Islet of Langerhans (tissue), 1 donor: ENCODE measurements around the gene AFAP1.

ENCODE experiments used
- FAIRE-seq: peaks from one replicate; lab custom pipeline; 2011; peaks lifted over from hg19 to GRCh38; lab: Jason Lieb, UNC

Gene AFAP1

GRCh38 chr4:7892212-7893019 lies 47.2 kb downstream of the AFAP1 start:
- FAIRE-seq: no peak

DNA sequence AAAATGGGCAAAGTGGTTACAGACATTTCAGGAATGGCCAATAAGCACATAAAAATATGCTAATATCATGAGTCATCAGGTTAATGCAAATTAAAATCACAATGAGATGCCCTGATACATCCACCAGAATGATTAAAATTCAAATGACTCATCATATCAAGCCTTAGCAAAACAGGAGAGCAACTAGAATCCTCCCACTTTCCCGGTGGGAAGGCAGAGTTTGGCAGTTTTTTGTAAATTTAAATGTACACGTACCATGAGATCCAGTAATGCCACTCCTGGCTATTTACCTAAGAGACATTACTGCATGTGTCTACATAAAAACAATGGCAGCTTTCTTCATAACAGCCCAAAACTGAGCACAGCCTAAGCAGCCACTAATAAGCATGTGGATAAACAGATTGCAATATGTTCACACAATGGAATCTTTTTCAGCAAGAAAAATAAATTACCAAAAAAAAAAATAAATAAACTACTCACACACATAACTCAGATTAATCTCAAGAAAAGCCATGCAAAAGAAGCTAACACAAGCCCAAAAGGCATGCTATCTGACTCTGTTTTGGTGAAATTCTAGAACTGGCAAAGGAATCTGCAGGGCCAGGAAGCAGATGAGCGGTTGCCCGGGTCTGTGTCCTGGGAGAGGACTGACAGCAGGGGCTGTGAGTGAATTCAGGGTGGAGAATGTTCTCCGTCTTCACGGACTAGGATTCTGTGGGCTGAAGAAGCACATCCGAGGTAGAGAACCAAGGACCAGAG lies 48.8 kb downstream of the AFAP1 start:
- no peak for FAIRE-seq

DNA sequence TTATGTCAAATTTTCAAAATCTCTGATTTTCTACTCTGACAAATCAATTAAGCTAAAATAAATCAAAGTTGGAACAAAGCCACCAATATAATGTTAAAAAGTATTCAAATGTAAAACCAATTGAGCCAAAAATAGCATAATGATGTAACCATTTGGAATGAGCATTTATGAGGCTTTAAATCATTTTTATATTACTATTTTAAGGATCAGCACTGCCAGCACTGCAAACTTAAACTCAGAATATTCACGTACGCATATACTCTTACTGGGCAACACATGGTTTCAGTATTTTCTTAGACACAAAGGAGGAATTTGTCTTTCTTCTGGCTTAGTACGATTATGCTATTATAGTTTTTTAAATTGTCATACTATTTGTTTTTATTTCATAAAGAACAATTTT lies 52.2 kb downstream of the AFAP1 start:
- FAIRE-seq: no peak

- FAIRE-seq: no peak
These were observed 53.4 kb downstream of the AFAP1 start for GRCh38 chr4:7886007-7886973.

- FAIRE-seq: no peak
These were observed 54.2 kb downstream of the AFAP1 start for GRCh38 chr4:7885216-7886006.

- FAIRE-seq: no peak
These were observed 59.0 kb downstream of the AFAP1 start for GRCh38 chr4:7880683-7881082.

DNA sequence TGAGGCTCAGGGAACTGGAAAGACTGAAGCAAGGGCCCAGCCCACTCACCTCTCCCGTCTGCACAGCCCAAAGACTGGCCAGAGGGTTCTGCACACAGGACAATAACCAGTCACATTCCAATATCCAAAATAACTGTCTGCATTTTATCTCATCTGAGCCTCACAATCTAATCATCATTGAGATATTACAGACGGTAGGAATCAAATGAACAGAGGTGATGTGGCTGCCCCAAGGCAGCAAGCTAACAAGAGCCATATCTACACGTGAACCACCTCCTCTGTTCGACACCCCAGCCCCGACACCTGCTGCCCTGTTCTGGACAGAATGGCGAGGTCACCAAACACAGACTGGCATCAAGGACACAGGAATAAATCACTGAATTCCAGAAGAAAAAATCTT lies 60.5 kb downstream of the AFAP1 start:
- FAIRE-seq: no peak

DNA sequence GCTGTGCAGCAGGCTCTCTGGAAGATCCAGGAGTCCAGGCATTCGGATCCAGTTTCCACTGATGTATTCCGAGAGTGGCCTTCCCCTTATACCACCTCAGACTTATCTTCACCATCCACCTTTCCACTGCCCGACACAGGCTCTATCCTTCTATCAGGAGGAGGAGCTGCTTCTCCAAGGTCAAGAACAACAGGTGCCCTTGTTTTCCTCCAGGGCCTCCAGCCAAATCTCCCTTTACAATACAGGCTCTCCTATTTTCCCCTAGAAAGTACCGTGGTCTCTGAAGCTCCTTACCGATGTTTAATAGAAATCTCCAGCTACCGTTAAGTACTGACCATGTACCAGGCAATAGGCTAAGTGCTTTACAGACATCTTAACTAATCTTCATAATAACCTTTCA lies 61.3 kb downstream of the AFAP1 start:
- no peak for FAIRE-seq

GRCh38 chr4:7877176-7877575 lies 62.5 kb downstream of the AFAP1 start:
- no peak for FAIRE-seq

- no peak for FAIRE-seq
These were observed 63.3 kb downstream of the AFAP1 start for GRCh38 chr4:7876201-7876875.

DNA sequence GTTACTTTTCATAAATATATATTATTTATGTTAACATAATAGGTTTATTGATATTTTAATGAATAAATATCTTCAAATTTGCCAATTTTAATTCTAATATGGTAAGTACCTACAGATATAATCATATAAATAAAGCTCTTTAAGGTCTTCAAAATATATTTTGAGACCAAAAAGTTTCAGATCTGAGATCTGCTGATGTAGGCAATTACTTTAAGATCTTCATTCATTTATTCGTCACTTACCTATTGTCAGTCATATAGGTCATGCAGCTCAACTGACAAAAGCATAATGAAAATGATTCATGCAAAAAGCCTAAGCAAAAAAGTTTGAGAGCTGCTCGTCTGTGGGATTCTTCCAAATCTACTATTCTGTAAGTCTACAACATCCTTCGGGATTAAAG lies 64.8 kb downstream of the AFAP1 start:
- FAIRE-seq: no peak

DNA sequence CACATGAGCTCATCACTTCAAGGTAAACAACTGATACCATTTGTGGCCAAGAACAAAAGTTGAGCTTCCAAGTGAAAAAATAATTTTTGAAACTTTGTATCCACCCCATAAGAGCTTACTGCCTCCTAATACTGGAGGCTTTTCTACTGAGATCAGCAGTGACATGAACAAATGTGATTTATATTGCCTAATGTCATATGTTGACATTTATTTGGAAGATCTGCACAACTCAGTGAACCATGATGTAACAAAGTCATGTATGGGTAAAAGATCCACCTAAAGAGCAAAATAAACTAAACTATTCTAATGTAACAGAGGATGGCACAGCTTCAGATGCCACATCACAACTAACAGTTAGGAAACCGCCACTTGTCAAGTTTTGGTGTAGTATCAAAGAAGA lies 65.8 kb downstream of the AFAP1 start:
- no peak for FAIRE-seq

- FAIRE-seq: peak; percentile 69
These were observed 67.3 kb downstream of the AFAP1 start for GRCh38 chr4:7872264-7872771.

DNA sequence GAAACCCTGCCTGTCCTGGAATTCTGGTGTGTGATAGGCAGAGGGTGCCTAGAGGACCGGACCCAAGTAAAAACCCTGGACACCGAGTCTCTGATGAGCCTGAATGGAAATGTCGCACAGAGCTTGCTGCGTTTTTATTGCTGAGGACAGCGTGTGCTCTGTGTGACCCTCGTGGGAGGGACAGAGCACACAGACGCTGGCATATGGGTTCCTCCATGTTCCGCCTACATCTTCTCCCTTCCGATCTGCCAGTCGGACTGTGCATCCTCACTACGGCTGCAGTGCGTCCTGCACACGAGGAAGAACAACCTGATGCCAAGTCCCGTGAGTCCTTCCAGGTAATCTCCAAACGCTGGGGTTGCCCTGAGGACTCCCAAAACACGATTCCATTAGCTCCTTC lies 68.3 kb downstream of the AFAP1 start:
- no peak for FAIRE-seq

DNA sequence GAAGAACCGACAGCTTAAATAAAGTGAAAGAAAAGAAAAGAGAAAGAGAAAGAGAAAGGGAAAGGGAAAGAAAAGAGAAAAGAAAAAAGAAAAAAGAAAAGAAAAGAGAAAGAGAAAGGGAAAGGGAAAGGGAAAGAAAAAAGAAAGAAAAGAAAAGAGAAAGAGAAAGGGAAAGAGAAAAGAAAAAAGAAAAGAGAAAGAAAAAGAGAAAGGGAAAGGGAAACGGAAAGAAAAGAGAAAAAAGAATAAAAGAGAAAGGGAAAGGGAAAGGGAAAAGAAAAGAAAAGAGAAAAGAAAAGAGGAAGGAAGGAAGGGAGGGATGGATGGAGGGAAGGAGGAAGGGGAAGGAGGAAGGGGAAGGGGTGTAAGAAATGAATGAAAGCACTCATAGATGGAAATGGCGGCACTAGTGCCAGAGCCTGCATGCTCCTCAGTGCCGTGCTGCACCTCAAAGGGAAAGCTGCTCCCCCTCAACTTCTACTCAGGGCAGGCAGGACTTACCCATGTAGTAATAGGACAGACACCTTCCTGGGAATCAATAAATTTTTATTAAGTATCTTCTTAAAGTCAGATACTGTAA lies 70.7 kb downstream of the AFAP1 start:
- no peak for FAIRE-seq

GRCh38 chr4:7868436-7868775 lies 71.3 kb downstream of the AFAP1 start:
- no peak for FAIRE-seq

DNA sequence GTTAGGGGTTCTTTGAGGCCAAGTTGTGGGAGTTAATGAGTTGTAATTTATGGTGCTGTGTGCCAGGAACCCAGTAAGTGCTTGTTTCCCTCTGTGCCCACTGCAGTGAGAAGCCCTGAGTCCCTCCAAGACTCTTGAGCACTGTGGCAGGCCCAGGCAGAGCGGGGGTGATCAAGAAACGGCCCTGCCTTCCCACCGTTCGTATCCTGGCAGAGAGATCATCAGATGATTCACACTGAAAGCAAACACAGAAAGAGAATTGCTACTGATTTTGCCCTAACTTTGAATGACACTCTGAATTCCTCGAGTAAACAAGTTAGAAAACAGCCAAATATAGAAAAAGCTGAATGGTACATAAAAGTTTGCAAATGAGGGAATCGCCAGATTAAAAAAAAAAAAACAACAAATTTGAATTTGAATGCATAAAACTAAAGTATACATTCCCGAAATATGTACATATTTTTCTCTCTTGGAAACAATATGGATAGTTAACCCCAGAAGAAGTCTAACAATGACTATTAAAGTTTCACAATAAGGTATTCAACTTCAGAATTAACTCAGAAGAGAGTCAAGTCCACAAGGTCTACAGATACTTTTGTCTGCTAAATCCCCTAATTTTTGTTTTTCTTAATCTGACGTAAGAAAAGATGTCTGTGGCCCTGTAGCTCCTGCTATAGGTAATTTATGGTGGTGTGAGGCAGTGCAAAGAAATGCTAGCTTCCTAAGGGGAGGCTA lies 71.8 kb downstream of the AFAP1 start:
- no peak for FAIRE-seq

- FAIRE-seq: no peak
These were observed 72.5 kb downstream of the AFAP1 start for GRCh38 chr4:7867191-7867590.

GRCh38 chr4:7865533-7865932 lies 74.1 kb downstream of the AFAP1 start:
- FAIRE-seq: no peak

DNA sequence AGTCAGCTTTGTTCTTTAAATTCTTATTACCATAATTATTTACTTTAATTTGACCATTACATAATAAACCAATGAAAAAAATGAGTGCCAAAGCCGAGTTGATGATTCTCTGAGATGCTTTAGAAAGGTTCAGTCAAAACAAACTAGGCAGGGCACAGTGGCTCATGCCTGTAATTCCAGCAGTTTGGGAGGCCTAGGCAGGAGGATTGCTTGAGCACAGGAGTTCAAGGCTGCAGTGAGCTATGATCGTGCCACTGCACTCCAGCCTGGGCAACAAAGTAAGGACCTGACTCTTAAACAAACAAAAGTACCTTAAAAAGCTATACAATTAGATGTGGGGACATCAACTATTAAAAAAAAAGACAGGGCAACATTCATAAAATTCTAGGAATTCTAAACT lies 75.0 kb downstream of the AFAP1 start:
- no peak for FAIRE-seq
